HepG2 (cell line): ENCODE data around the gene ASPHD1. TPM values are rescaled to one million over a fixed set of nuclear protein-coding genes. Genes with fewer than 3 reads are reported as not detected.

Experiments
- CBX5 ChIP-seq: sonication (generic); formaldehyde crosslinking; IDR thresholded peaks from 2 replicates; pipeline ENCODE4 v1.4.0; 2020; ENCODE audit warnings: missing genetic modification reagents, borderline replicate concordance
- GABPB1 ChIP-seq: IDR thresholded peaks from 2 replicates; pipeline ENCODE4 v1.6.1; 2016; ENCODE audit warnings: mild to moderate bottlenecking, missing genetic modification reagents, moderate library complexity, missing compliant biosample characterization
- HNF4G ChIP-seq, 2 experiments: sonication (generic) in 1 of 2; formaldehyde crosslinking in 1 of 2; IDR thresholded peaks; 2 replicates each; pipeline versions ENCODE4 v1.4.0 to v1.6.1; 2011 to 2020; ENCODE audit warnings: borderline replicate concordance in 2 of 2, low read depth in 2 of 2, mild to moderate bottlenecking in 2 of 2, low read length in 1 of 2, missing genetic modification reagents in 1 of 2, moderate library complexity in 1 of 2
- IRX3 ChIP-seq: sonication (generic); formaldehyde crosslinking; IDR thresholded peaks from 2 replicates; pipeline ENCODE4 v1.8.1; 2023; ENCODE audit warnings: mild to moderate bottlenecking, low read depth, missing genetic modification reagents, borderline replicate concordance
- JUND ChIP-seq: sonication (generic); formaldehyde crosslinking; IDR thresholded peaks from 2 replicates; pipeline ENCODE4 v1.8.0; 2022; ENCODE audit warnings: mild to moderate bottlenecking, missing genetic modification reagents
- KDM2A ChIP-seq: sonication (generic); formaldehyde crosslinking; IDR thresholded peaks from 2 replicates; pipeline ENCODE4 v1.4.0; 2020; ENCODE audit warnings: low read depth, missing genetic modification reagents, borderline replicate concordance
- PCBP1 ChIP-seq: fragments of 200-400 bp; formaldehyde crosslinking; IDR thresholded peaks from 2 replicates; pipeline ENCODE4 v1.6.1; 2017; ENCODE audit warnings: mild to moderate bottlenecking, low read depth, low read length, borderline replicate concordance
- PHB2 ChIP-seq: fragments of 450-650 bp; IDR thresholded peaks from 2 replicates; pipeline ENCODE4 v1.6.1; 2018; ENCODE audit not compliant: partially characterized antibody
- POLR2G ChIP-seq: fragments of 200-400 bp; formaldehyde crosslinking; IDR thresholded peaks from 2 replicates; pipeline ENCODE4 v1.6.1; 2018; ENCODE audit warnings: mild to moderate bottlenecking, low read depth, low read length, moderate library complexity
- RBFOX2 ChIP-seq: fragments of 200-400 bp; formaldehyde crosslinking; IDR thresholded peaks from 2 replicates; pipeline ENCODE4 v1.6.1; 2017; ENCODE audit warnings: low read depth, mild to moderate bottlenecking, low read length
- RXRA ChIP-seq: sonication (generic); formaldehyde crosslinking; IDR thresholded peaks from 2 replicates; pipeline ENCODE4 v1.5.1; 2020; ENCODE audit warnings: missing genetic modification reagents
- SAP130 ChIP-seq: IDR thresholded peaks from 2 replicates; pipeline ENCODE4 v1.6.1; 2016; ENCODE audit warnings: low read depth
- SPEN ChIP-seq: sonication (generic); formaldehyde crosslinking; IDR thresholded peaks from 2 replicates; pipeline ENCODE4 v1.5.1; 2020; ENCODE audit warnings: low read depth, mild to moderate bottlenecking, missing genetic modification reagents
- ZC3H4 ChIP-seq: sonication (generic); formaldehyde crosslinking; IDR thresholded peaks from 2 replicates; pipeline ENCODE4 v1.4.0; 2020; ENCODE audit warnings: missing genetic modification reagents, borderline replicate concordance
- ZMAT3 ChIP-seq: sonication (generic); formaldehyde crosslinking; conservative IDR thresholded peaks from 2 replicates; pipeline ENCODE4 v1.7.0; 2021; ENCODE audit warnings: missing genetic modification reagents
- ZNF180 ChIP-seq: sonication (generic); formaldehyde crosslinking; IDR thresholded peaks from 2 replicates; pipeline ENCODE4 v1.4.0; 2020; ENCODE audit warnings: low read depth, missing genetic modification reagents, borderline replicate concordance
- ZNF253 ChIP-seq: sonication (generic); formaldehyde crosslinking; IDR thresholded peaks from 2 replicates; pipeline ENCODE4 v1.8.0; 2022; ENCODE audit warnings: mild to moderate bottlenecking, missing genetic modification reagents, borderline replicate concordance
- ZNF441 ChIP-seq: sonication (generic); formaldehyde crosslinking; IDR thresholded peaks from 2 replicates; pipeline ENCODE4 v1.7.0; 2021; ENCODE audit warnings: missing genetic modification reagents, borderline replicate concordance
- ZNF768 ChIP-seq: sonication (generic); formaldehyde crosslinking; IDR thresholded peaks from 2 replicates; pipeline ENCODE4 v1.4.0; 2020; ENCODE audit warnings: missing genetic modification reagents
- polyA plus RNA-seq, 8 experiments: library from polyadenylated mRNA; depleted of rRNA in 3 of 8; stranded (reverse) in 7 of 8; unstranded in 1 of 8; fragments of >200 nt; fragmentation: Illumina TruSeq in 4 of 8; extraction: Trizol in 4 of 8; gene quantifications; 2 replicates each; pipeline versions ENCODE4 v1.2.1 to v1.2.3, GENCODE V29; 2011 to 2016; ENCODE audit warnings: low read depth in 4 of 8, missing spikeins in 1 of 8, mixed read lengths in 1 of 8; ENCODE audit not compliant: insufficient read depth in 1 of 8
- total RNA-seq, 5 experiments: library from RNA; depleted of rRNA; stranded (reverse); fragments of >200 nt; fragmentation: Illumina TruSeq; extraction: Trizol; gene quantifications; 2 replicates each; pipeline ENCODE4 v1.2.3, GENCODE V29; 2016; ENCODE audit warnings: low read depth in 1 of 5
- TF ChIP-seq, protein P1 (sequence below): IDR thresholded peaks from 2 replicates; pipeline ENCODE4 v1.6.1; 2016; ENCODE audit warnings: mild to moderate bottlenecking, missing biosample characterization, missing genetic modification reagents
- TF ChIP-seq, protein P2 (sequence below), 2 experiments: sonication (generic) in 1 of 2; formaldehyde crosslinking in 1 of 2; IDR thresholded peaks; 2 replicates each; pipeline versions ENCODE4 v1.4.0 to v1.6.1; 2018 to 2020; ENCODE audit warnings: missing genetic modification reagents in 2 of 2, borderline replicate concordance in 1 of 2, low read depth in 1 of 2, mild to moderate bottlenecking in 1 of 2, missing biosample characterization in 1 of 2
- TF ChIP-seq, protein P3 (sequence below): sonication (generic); formaldehyde crosslinking; IDR thresholded peaks from 2 replicates; pipeline ENCODE4 v1.4.0; 2020; ENCODE audit warnings: mild to moderate bottlenecking, missing genetic modification reagents
- TF ChIP-seq, protein P4 (sequence below), 2 experiments: fragments of 450-650 bp in 1 of 2; sonication (generic) in 1 of 2; formaldehyde crosslinking; IDR thresholded peaks; 2 replicates each; pipeline versions ENCODE4 v1.5.0 to v1.8.0; 2020 to 2022; ENCODE audit warnings: mild to moderate bottlenecking in 1 of 2, missing genetic modification reagents in 1 of 2

Gene ASPHD1
- total and polyA plus RNA-seq, 2 of the 13 experiments (the other 11 are each of a cell fraction or from before 2014, with no cell fraction given), result 13.1 to 19.7 TPM

DNA sequence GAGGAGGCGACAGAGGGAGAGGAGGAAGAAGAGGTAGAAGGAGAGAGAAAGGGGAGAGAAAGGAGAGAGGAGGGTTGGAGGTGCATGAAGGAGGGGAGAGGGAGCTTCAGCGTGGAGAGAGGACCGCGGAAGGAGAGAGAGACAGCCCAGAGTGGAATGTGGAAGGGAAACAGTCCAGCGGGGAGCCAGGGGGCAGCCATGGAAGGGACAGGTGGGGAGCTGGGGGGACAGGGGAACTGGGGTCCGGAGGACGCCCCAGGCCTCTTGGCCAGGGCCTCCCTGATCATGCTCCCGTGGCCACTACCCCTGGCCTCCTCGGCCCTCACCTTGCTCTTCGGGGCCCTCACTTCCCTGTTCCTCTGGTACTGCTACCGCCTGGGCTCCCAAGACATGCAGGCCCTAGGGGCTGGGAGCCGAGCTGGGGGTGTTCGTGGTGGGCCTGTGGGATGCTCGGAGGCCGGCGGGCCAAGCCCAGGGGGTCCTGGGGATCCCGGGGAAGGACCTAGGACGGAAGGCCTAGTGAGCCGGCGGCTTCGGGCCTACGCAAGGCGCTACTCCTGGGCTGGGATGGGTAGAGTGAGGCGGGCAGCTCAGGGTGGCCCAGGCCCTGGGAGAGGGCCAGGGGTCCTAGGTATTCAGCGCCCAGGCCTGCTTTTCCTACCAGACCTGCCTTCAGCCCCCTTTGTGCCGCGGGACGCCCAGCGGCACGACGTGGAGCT lies 759 bp downstream of the ASPHD1 start (continued):
- TF ChIP-seq, protein P1, sequence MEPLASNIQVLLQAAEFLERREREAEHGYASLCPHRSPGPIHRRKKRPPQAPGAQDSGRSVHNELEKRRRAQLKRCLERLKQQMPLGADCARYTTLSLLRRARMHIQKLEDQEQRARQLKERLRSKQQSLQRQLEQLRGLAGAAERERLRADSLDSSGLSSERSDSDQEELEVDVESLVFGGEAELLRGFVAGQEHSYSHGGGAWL, result peak; percentile 40; the same call in 1 of the 2 replicates
- TF ChIP-seq CBX5 (CRISPR knock-in tag) (0 out of 2 replicates have a peak, but pooled peaks have one; percentile 26), ZMAT3 (CRISPR knock-in tag) (0 out of 2 replicates have a peak, but pooled peaks have one; percentile 45), PHB2 (peak; percentile 18), ZC3H4 (no peak), KDM2A (CRISPR knock-in tag) (peak; percentile 44), PCBP1 (0 out of 2 replicates have a peak, but pooled peaks have one; percentile 50), HNF4G (IDR thresholded peaks at IDR 0.05; ENCODE audit: borderline replicate concordance, low read depth, low read length) (no peak), HNF4G (CRISPR knock-in tag; IDR thresholded peaks at IDR 0.05; ENCODE audit: borderline replicate concordance, low read depth) (peak; percentile 9; the same call in 1 of the 2 replicates), JUND (no peak), SAP130 (CRISPR knock-in tag) (no peak; the same call in 1 of the 2 replicates), SPEN (CRISPR knock-in tag) (peak; percentile 61; the same call in 1 of the 2 replicates), ZNF180 (CRISPR knock-in tag) (0 out of 2 replicates have a peak, but pooled peaks have one; percentile 10), RXRA (CRISPR knock-in tag) (peak; percentile 47; the same call in 1 of the 2 replicates), GABPB1 (CRISPR knock-in tag) (peak; percentile 70; the same call in 1 of the 2 replicates), POLR2G (no peak), ZNF441 (CRISPR knock-in tag) (0 out of 2 replicates have a peak, but pooled peaks have one; percentile 51), RBFOX2 (peak; percentile 70), ZNF768 (CRISPR knock-in tag) (peak; percentile 60; the same call in 1 of the 2 replicates), ZNF253 (peak; percentile 6; the same call in 1 of the 2 replicates), IRX3 (CRISPR knock-in tag) (no peak)
- TF ChIP-seq, protein P2, sequence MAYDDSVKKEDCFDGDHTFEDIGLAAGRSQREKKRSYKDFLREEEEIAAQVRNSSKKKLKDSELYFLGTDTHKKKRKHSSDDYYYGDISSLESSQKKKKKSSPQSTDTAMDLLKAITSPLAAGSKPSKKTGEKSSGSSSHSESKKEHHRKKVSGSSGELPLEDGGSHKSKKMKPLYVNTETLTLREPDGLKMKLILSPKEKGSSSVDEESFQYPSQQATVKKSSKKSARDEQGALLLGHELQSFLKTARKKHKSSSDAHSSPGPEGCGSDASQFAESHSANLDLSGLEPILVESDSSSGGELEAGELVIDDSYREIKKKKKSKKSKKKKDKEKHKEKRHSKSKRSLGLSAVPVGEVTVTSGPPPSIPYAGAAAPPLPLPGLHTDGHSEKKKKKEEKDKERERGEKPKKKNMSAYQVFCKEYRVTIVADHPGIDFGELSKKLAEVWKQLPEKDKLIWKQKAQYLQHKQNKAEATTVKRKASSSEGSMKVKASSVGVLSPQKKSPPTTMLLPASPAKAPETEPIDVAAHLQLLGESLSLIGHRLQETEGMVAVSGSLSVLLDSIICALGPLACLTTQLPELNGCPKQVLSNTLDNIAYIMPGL (CRISPR knock-in tag; IDR thresholded peaks at IDR 0.05; ENCODE audit: borderline replicate concordance in 1 of 2, low read depth in 1 of 2), result peak in 1 of 2 experiments; percentile 33; a peak in 1 of 4 replicates
- TF ChIP-seq, protein P3, sequence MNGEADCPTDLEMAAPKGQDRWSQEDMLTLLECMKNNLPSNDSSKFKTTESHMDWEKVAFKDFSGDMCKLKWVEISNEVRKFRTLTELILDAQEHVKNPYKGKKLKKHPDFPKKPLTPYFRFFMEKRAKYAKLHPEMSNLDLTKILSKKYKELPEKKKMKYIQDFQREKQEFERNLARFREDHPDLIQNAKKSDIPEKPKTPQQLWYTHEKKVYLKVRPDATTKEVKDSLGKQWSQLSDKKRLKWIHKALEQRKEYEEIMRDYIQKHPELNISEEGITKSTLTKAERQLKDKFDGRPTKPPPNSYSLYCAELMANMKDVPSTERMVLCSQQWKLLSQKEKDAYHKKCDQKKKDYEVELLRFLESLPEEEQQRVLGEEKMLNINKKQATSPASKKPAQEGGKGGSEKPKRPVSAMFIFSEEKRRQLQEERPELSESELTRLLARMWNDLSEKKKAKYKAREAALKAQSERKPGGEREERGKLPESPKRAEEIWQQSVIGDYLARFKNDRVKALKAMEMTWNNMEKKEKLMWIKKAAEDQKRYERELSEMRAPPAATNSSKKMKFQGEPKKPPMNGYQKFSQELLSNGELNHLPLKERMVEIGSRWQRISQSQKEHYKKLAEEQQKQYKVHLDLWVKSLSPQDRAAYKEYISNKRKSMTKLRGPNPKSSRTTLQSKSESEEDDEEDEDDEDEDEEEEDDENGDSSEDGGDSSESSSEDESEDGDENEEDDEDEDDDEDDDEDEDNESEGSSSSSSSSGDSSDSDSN (CRISPR knock-in tag), result peak; percentile 45; the same call in 1 of the 2 replicates
- TF ChIP-seq, protein P4, sequence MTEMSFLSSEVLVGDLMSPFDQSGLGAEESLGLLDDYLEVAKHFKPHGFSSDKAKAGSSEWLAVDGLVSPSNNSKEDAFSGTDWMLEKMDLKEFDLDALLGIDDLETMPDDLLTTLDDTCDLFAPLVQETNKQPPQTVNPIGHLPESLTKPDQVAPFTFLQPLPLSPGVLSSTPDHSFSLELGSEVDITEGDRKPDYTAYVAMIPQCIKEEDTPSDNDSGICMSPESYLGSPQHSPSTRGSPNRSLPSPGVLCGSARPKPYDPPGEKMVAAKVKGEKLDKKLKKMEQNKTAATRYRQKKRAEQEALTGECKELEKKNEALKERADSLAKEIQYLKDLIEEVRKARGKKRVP (CRISPR knock-in tag; IDR thresholded peaks at IDR 0.05), result no peak
